Astrocyte (in vitro differentiated cells and primary cell): ENCODE results near the gene CYB5B. TPM values are rescaled to one million over a fixed set of nuclear protein-coding genes. Genes with fewer than 3 reads are reported as not detected.

Experiments
- DNase-seq: peaks from one replicate; pipeline ENCODE4 v3.0.0-alpha.2; 2010; ENCODE audit warnings: low read depth
- FAIRE-seq: peaks from 2 replicates; lab custom pipeline; 2011; peaks lifted over from hg19 to GRCh38; lab: Jason Lieb, UNC
- H2AFZ ChIP-seq: 2 replicates; pipeline ENCODE4 v1.6.0; 2012; ENCODE audit warnings: low read depth, low read length, inconsistent platforms
- H3K27ac ChIP-seq: 2 replicates; pipeline ENCODE4 v1.5.1; 2011; ENCODE audit warnings: low read depth, low read length, inconsistent platforms
- H3K27me3 ChIP-seq: 2 replicates; pipeline ENCODE4 v1.6.0; 2011; ENCODE audit warnings: low read length, inconsistent platforms; ENCODE audit not compliant: insufficient read depth
- H3K36me3 ChIP-seq: 2 replicates; pipeline ENCODE4 v1.5.1; 2011; ENCODE audit warnings: low read length, inconsistent platforms; ENCODE audit not compliant: insufficient read depth
- H3K4me1 ChIP-seq: 2 replicates; pipeline ENCODE4 v1.5.1; 2011; ENCODE audit warnings: low read length, inconsistent platforms; ENCODE audit not compliant: insufficient read depth
- H3K4me2 ChIP-seq: 2 replicates; pipeline ENCODE4 v1.6.0; 2012; ENCODE audit warnings: low read length, inconsistent platforms
- H3K4me3 ChIP-seq: 2 replicates; pipeline ENCODE4 v1.5.1; 2011; ENCODE audit warnings: low read depth, mild to moderate bottlenecking, low read length, inconsistent platforms; ENCODE audit not compliant: insufficient read depth
- H3K79me2 ChIP-seq: 2 replicates; pipeline ENCODE4 v1.6.0; 2012; ENCODE audit warnings: mild to moderate bottlenecking, low read length, inconsistent platforms; ENCODE audit not compliant: insufficient read depth
- H3K9ac ChIP-seq: 2 replicates; pipeline ENCODE4 v1.6.0; 2012; ENCODE audit warnings: mild to moderate bottlenecking, low read length, inconsistent platforms
- H3K9me3 ChIP-seq: 2 replicates; pipeline ENCODE4 v1.5.1; 2012; ENCODE audit warnings: low read depth, mild to moderate bottlenecking, low read length, inconsistent platforms; ENCODE audit not compliant: insufficient read depth
- H4K20me1 ChIP-seq: 2 replicates; pipeline ENCODE4 v1.6.0; 2012; ENCODE audit warnings: low read length, inconsistent platforms; ENCODE audit not compliant: insufficient read depth
- H3K27ac Mint-ChIP-seq: one replicate; pipeline ENCODE4 v1.8.0; 2021; ENCODE audit warnings: mild to moderate bottlenecking, mixed read lengths; ENCODE audit not compliant: unreplicated experiment
- H3K27me3 Mint-ChIP-seq: one replicate; pipeline ENCODE4 v1.8.0; 2021; ENCODE audit warnings: low read depth, mixed read lengths; ENCODE audit not compliant: unreplicated experiment
- H3K36me3 Mint-ChIP-seq: one replicate; pipeline ENCODE4 v1.8.0; 2021; ENCODE audit warnings: low read depth, mixed read lengths; ENCODE audit not compliant: unreplicated experiment
- H3K4me1 Mint-ChIP-seq: one replicate; pipeline ENCODE4 v1.8.0; 2021; ENCODE audit warnings: low read depth, mixed read lengths; ENCODE audit not compliant: unreplicated experiment
- H3K4me3 Mint-ChIP-seq: one replicate; pipeline ENCODE4 v1.8.0; 2021; ENCODE audit warnings: mild to moderate bottlenecking, moderate library complexity, mixed read lengths; ENCODE audit not compliant: unreplicated experiment
- H3K9me3 Mint-ChIP-seq: one replicate; pipeline ENCODE4 v1.8.0; 2021; ENCODE audit warnings: mild to moderate bottlenecking, mixed read lengths; ENCODE audit not compliant: unreplicated experiment
- CTCF ChIP-seq: IDR thresholded peaks from 2 replicates; pipeline ENCODE4 v1.5.1; 2011; ENCODE audit warnings: low read depth, mild to moderate bottlenecking, inconsistent platforms, low read length, moderate library complexity; ENCODE audit not compliant: insufficient read depth
- EZH2 ChIP-seq: IDR thresholded peaks from 2 replicates; pipeline ENCODE4 v1.6.1; 2012; ENCODE audit warnings: mild to moderate bottlenecking, low read length, inconsistent platforms; ENCODE audit not compliant: insufficient read depth
- total RNA-seq: library from RNA; stranded (reverse); gene quantifications from 2 replicates; pipeline ENCODE4 v1.2.1, GENCODE V29; 2021

The CYB5B gene
- total RNA-seq, 1 donor from 2014 or later = 149 TPM

GRCh38 chr16:69431948-69432468, 7.6 kb downstream of the CYB5B start:
- no peak for FAIRE-seq
- Mint-ChIP-seq H3K36me3 (peaks cover 34% of the 10 kb centered on the region), H3K27ac (no peak overlapping the region), H3K4me3 (no peak overlapping the region), H3K4me1 (peaks cover 2% of the 10 kb centered on the region), H3K27me3 (no peaks in the 10 kb centered on the region), H3K9me3 (peaks cover 6% of the 10 kb centered on the region)
- no peak for DNase-seq
- no peak for TF ChIP-seq EZH2
- no peak for TF ChIP-seq CTCF
- Histone ChIP-seq H4K20me1 (peaks cover 26% of the 10 kb centered on the region), H3K9ac (no peak overlapping the region), H3K36me3 (peaks cover 34% of the 10 kb centered on the region), H3K27ac (no peak overlapping the region), H3K4me3 (no peak overlapping the region), H2AFZ (no peak overlapping the region), H3K4me2 (no peak overlapping the region), H3K79me2 (peaks cover 64% of the 10 kb centered on the region), H3K9me3 (no peaks in the 10 kb centered on the region), H3K27me3 (no peaks in the 10 kb centered on the region), H3K4me1 (no peaks in the 10 kb centered on the region)

- H3K27ac Mint-ChIP-seq = no peak overlapping the region
- H3K36me3 Mint-ChIP-seq = peaks cover 24% of the 10 kb centered on the region
- Histone ChIP-seq H4K20me1 (peaks cover 21% of the 10 kb centered on the region), H3K79me2 (peaks cover 66% of the 10 kb centered on the region), H3K27me3 (no peaks in the 10 kb centered on the region), H3K9ac (no peak overlapping the region), H3K36me3 (peaks cover 25% of the 10 kb centered on the region), H3K4me2 (no peak overlapping the region), H3K9me3 (no peaks in the 10 kb centered on the region), H3K4me3 (no peak overlapping the region), H3K27ac (no peak overlapping the region), H3K4me1 (no peaks in the 10 kb centered on the region), H2AFZ (no peak overlapping the region)
- TF ChIP-seq EZH2 = no peak
- no peak for TF ChIP-seq CTCF
- FAIRE-seq = peak; percentile 20
- peaks cover 2% of the 10 kb centered on the region for H3K9me3 Mint-ChIP-seq
- DNase-seq = no peak
- H3K4me3 Mint-ChIP-seq = no peak overlapping the region
- peaks cover 2% of the 10 kb centered on the region for H3K4me1 Mint-ChIP-seq
- no peaks in the 10 kb centered on the region for H3K27me3 Mint-ChIP-seq
These were observed 9.6 kb downstream of the CYB5B start for GRCh38 chr16:69434066-69434465.

GRCh38 chr16:69435977-69436820, 11.8 kb downstream of the CYB5B start:
- no peak overlapping the region for H3K9ac ChIP-seq
- no peak overlapping the region for H3K27ac ChIP-seq
- H3K4me2 ChIP-seq = no peak overlapping the region
- no peak for TF ChIP-seq CTCF
- no peak for TF ChIP-seq EZH2
- H3K27me3 ChIP-seq = no peaks in the 10 kb centered on the region
- H3K4me1 ChIP-seq = no peaks in the 10 kb centered on the region
- no peaks in the 10 kb centered on the region for H3K9me3 ChIP-seq
- FAIRE-seq (no peak), DNase-seq (no peak)
- no peak overlapping the region for H3K4me3 ChIP-seq
- peaks cover 15% of the 10 kb centered on the region for H4K20me1 ChIP-seq
- H3K9me3 Mint-ChIP-seq = peaks cover 2% of the 10 kb centered on the region
- H3K36me3 ChIP-seq = peaks cover 18% of the 10 kb centered on the region
- H3K27ac Mint-ChIP-seq = no peak overlapping the region
- no peaks in the 10 kb centered on the region for H3K27me3 Mint-ChIP-seq
- H3K4me3 Mint-ChIP-seq = no peak overlapping the region
- H3K79me2 ChIP-seq = peaks cover 73% of the 10 kb centered on the region
- H3K4me1 Mint-ChIP-seq = peaks cover 2% of the 10 kb centered on the region
- peaks cover 19% of the 10 kb centered on the region for H3K36me3 Mint-ChIP-seq
- H2AFZ ChIP-seq = no peak overlapping the region
